GM23338 (cell line): ENCODE results near the gene IBA57.

Experiments used
- EZH2phosphoT487 ChIP-seq: fragments of 200-600 bp; sonication (generic); IDR thresholded peaks from one replicate; pipeline ENCODE4 v1.8.1; 2018; ENCODE audit warnings: antibody characterized with exemption; ENCODE audit not compliant: unreplicated experiment
- TF ChIP-seq, protein P1 (sequence below), 2 experiments: fragments of 200-600 bp in 1 of 2; sonication (generic) in 1 of 2; conservative IDR thresholded peaks; 2 replicates each; pipeline versions ENCODE4 v1.5.1 to v1.6.1; 2016 to 2017; ENCODE audit warnings: antibody characterized with exemption in 2 of 2, low read depth in 2 of 2, mild to moderate bottlenecking in 2 of 2, moderate library complexity in 1 of 2
- TF ChIP-seq, protein P2 (sequence below): IDR thresholded peaks from 2 replicates; pipeline ENCODE4 v1.6.1; 2016; ENCODE audit warnings: antibody characterized with exemption

GRCh38 chr1:228176024-228176395 lies 10.4 kb downstream of the IBA57 start:
- no peak for TF ChIP-seq EZH2phosphoT487
- TF ChIP-seq, protein P1, sequence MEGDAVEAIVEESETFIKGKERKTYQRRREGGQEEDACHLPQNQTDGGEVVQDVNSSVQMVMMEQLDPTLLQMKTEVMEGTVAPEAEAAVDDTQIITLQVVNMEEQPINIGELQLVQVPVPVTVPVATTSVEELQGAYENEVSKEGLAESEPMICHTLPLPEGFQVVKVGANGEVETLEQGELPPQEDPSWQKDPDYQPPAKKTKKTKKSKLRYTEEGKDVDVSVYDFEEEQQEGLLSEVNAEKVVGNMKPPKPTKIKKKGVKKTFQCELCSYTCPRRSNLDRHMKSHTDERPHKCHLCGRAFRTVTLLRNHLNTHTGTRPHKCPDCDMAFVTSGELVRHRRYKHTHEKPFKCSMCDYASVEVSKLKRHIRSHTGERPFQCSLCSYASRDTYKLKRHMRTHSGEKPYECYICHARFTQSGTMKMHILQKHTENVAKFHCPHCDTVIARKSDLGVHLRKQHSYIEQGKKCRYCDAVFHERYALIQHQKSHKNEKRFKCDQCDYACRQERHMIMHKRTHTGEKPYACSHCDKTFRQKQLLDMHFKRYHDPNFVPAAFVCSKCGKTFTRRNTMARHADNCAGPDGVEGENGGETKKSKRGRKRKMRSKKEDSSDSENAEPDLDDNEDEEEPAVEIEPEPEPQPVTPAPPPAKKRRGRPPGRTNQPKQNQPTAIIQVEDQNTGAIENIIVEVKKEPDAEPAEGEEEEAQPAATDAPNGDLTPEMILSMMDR (conservative IDR thresholded peaks at IDR 0.05; ENCODE audit: low read depth in 2 of 2) = no peak
- TF ChIP-seq, protein P2, sequence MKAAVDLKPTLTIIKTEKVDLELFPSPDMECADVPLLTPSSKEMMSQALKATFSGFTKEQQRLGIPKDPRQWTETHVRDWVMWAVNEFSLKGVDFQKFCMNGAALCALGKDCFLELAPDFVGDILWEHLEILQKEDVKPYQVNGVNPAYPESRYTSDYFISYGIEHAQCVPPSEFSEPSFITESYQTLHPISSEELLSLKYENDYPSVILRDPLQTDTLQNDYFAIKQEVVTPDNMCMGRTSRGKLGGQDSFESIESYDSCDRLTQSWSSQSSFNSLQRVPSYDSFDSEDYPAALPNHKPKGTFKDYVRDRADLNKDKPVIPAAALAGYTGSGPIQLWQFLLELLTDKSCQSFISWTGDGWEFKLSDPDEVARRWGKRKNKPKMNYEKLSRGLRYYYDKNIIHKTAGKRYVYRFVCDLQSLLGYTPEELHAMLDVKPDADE = no peak
